Panc1 (cell line): ENCODE data around the gene MTMR12. TPM values are rescaled to one million over a fixed set of nuclear protein-coding genes. Genes with fewer than 3 reads are reported as not detected.

ENCODE experiments used
- ATAC-seq: fragments of 200-7000 bp; cut with Tn5 transposase; 2 replicates; pipeline ENCODE4 v1.9.1; 2020; ENCODE audit warnings: mild to moderate bottlenecking, moderate library complexity
- BruUV-seq: library from RNA; stranded (reverse); fragments of 400-500 nt; replicated peaks from 2 replicates; lab custom pipeline; 2021; lab: Mats Ljungman, UMichigan
- CTCF ChIA-PET: fragments of 300-600 bp; sonication (Branson Sonifier 250); formaldehyde crosslinking; loops from one replicate; lab custom pipeline; 2022; ENCODE audit warnings: antibody characterized with exemption; lab: Charles Lee
- POLR2A ChIA-PET: fragments of 300-600 bp; sonication (Branson Sonifier 250); formaldehyde crosslinking; loops from one replicate; lab custom pipeline; 2022; ENCODE audit warnings: antibody characterized with exemption; lab: Charles Lee
- DNase-seq: peaks from one replicate; pipeline ENCODE4 v3.0.0-alpha.2; 2010; ENCODE audit warnings: low read depth, low spot score
- H3K27ac ChIP-seq: 2 replicates; pipeline ENCODE4 v1.5.1; 2011; ENCODE audit warnings: mild to moderate bottlenecking, low read length, inconsistent platforms
- H3K27me3 ChIP-seq: fragments of 200-500 bp; sonication (Bioruptor generic); 2 replicates; pipeline ENCODE4 v1.6.0; 2014; ENCODE audit warnings: low read length, inconsistent platforms; ENCODE audit not compliant: control insufficient read depth, insufficient read depth
- H3K36me3 ChIP-seq: fragments of 200-500 bp; sonication (Bioruptor generic); 2 replicates; pipeline ENCODE4 v1.5.1; 2014; ENCODE audit warnings: inconsistent platforms, mild to moderate bottlenecking, low read length, moderate library complexity; ENCODE audit not compliant: control insufficient read depth, insufficient read depth
- H3K4me1 ChIP-seq: 2 replicates; pipeline ENCODE4 v1.5.1; 2011; ENCODE audit warnings: inconsistent platforms, mild to moderate bottlenecking, low read length, moderate library complexity; ENCODE audit not compliant: control insufficient read depth, insufficient read depth
- H3K4me3 ChIP-seq, 2 experiments: 2 replicates each; pipeline ENCODE4 v1.5.1; 2011 to 2012; ENCODE audit warnings: low read depth in 2 of 2, low read length in 2 of 2, mild to moderate bottlenecking in 2 of 2, inconsistent platforms in 1 of 2, moderate library complexity in 1 of 2
- H3K9me3 ChIP-seq: fragments of 200-500 bp; sonication (Bioruptor generic); 2 replicates; pipeline ENCODE4 v1.5.1; 2014; ENCODE audit warnings: low read depth, mild to moderate bottlenecking, inconsistent platforms, low read length, moderate library complexity; ENCODE audit not compliant: control insufficient read depth, insufficient read depth
- POLR2AphosphoS5 ChIP-seq: IDR thresholded peaks from 2 replicates; pipeline ENCODE4 v1.6.1; 2012; ENCODE audit warnings: mild to moderate bottlenecking, low read depth, low read length, moderate library complexity
- REST ChIP-seq, 2 experiments: IDR thresholded peaks; 2 replicates each; pipeline ENCODE4 v1.6.1; 2011 to 2012; ENCODE audit warnings: low read depth in 2 of 2, control low read depth in 1 of 2, low read length in 1 of 2, mild to moderate bottlenecking in 1 of 2, moderate library complexity in 1 of 2; ENCODE audit not compliant: insufficient read depth in 1 of 2
- SIN3A ChIP-seq: IDR thresholded peaks from 2 replicates; pipeline ENCODE4 v1.6.1; 2012; ENCODE audit warnings: low read depth, mild to moderate bottlenecking, low read length, moderate library complexity, borderline replicate concordance; ENCODE audit not compliant: insufficient read depth
- TCF7L2 ChIP-seq: IDR thresholded peaks from 2 replicates; pipeline ENCODE4 v1.6.1; 2011; ENCODE audit warnings: mild to moderate bottlenecking, low read depth, low read length, inconsistent platforms
- in situ Hi-C: cut with HindIII; loops from 2 replicates; pipeline ENCODE4 v1.10.0; 2016; ENCODE audit warnings: low sequenced_read_pairs, low pct_unique_long_range_greater_than_20kb
- intact Hi-C: fragments of 100-400 bp; cut with micrococcal nuclease; formaldehyde crosslinking; loops from one replicate; pipeline ENCODE4 v1.10.0; 2022; ENCODE audit not compliant: unreplicated experiment
- total RNA-seq: library from RNA; stranded (reverse); gene quantifications from one replicate; pipeline ENCODE4 v1.2.1, GENCODE V29; 2021; ENCODE audit not compliant: unreplicated experiment
- TF ChIP-seq, protein P1 (sequence below): fragments of 450-650 bp; IDR thresholded peaks from 2 replicates; pipeline ENCODE4 v1.5.1; 2017; ENCODE audit warnings: mild to moderate bottlenecking

Gene MTMR12
- total RNA-seq, 1 experiment from 2014 or later = 42.4 TPM

DNA sequence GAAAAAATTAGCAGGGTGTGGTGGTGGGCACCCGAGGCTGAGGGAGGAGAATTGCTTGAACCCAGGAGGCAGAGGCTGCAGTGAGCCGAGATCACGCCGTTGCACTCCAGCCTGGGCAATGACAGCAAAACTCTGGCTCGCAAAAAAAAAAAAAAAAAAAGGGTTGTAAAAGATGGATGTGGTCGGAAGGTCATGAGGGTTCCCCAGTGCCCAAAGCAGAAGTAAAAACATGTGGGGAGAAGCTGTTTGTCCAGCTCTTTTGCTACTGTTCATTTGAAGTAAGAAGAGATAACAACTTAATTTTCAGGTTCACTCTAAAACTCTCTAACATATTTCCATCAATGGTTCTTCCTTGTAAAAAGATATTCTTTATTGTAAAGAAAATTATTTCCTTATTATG is 81.5 kb downstream of the MTMR12 start:
- no peaks in the 10 kb centered on the region for H3K9me3 ChIP-seq
- ATAC-seq = no peak
- H3K27me3 ChIP-seq = no peaks in the 10 kb centered on the region
- TF ChIP-seq, protein P1, sequence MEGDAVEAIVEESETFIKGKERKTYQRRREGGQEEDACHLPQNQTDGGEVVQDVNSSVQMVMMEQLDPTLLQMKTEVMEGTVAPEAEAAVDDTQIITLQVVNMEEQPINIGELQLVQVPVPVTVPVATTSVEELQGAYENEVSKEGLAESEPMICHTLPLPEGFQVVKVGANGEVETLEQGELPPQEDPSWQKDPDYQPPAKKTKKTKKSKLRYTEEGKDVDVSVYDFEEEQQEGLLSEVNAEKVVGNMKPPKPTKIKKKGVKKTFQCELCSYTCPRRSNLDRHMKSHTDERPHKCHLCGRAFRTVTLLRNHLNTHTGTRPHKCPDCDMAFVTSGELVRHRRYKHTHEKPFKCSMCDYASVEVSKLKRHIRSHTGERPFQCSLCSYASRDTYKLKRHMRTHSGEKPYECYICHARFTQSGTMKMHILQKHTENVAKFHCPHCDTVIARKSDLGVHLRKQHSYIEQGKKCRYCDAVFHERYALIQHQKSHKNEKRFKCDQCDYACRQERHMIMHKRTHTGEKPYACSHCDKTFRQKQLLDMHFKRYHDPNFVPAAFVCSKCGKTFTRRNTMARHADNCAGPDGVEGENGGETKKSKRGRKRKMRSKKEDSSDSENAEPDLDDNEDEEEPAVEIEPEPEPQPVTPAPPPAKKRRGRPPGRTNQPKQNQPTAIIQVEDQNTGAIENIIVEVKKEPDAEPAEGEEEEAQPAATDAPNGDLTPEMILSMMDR = no peak
- TF ChIP-seq REST (IDR thresholded peaks at IDR 0.05; ENCODE audit: insufficient read depth in 1 of 2, low read depth in 2 of 2, low read length in 1 of 2) (no peak), SIN3A (no peak), TCF7L2 (no peak), POLR2AphosphoS5 (no peak)
- peaks cover 15% of the 10 kb centered on the region for H3K4me1 ChIP-seq
- intact Hi-C loops = no loop called here
- ChIA-PET CTCF (interaction anchor here (0.5 kb wide), 1 partner anchor 97 kb away, joined by 5 read pairs; no protein-coding TSS in a partner anchor), POLR2A (interaction anchor here (0.7 kb wide), 1 partner anchor 30 kb away, joined by 10 read pairs; no protein-coding TSS in a partner anchor)
- in situ Hi-C loops = no loop called here
- no peak overlapping the region for H3K27ac ChIP-seq
- H3K4me3 ChIP-seq = no peak overlapping the region
- BruUV-seq = no TSS peak
- DNase-seq = no peak
- H3K36me3 ChIP-seq = no peaks in the 10 kb centered on the region; the same call in 1 of the 2 replicates

DNA sequence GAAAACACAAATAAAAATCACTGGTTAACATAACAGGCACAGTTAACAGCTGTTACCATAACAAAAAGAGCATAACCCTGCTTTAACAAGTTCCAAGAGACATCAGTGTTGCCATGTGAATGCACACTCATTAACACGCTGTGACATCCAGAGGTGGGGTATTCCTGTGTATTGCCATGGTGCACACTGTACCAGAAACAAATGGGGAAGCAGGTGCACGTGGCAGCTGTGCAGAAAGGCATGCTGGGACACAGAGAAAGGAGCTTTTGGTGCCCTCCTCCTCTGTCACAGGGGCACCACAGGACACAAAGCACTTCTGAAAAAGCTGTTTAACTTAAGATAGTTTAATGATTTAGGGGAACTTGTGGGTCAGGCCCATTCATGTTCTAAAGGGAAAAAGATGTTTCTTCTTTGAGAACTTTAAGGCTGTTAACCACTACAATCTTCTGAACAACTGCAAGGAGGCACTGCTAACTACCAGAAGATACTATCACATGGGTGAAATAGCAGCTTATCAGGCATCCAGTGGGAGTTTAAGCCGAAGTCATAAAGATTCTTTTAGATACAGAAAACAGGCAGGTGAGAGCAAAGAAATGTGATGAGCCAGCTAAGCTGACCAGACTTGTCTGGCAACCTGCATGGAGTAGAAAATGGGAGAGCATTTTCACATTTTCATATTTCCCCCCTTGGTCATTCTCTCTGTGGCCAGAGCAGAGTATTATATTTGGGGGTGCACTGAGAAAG is 82.2 kb downstream of the MTMR12 start:
- CTCF ChIA-PET = interaction anchor here (0.5 kb wide), 1 partner anchor 54 kb away, joined by 3 read pairs; no protein-coding TSS in a partner anchor
- H3K27ac ChIP-seq = no peak overlapping the region
- TF ChIP-seq POLR2AphosphoS5 (no peak), REST (IDR thresholded peaks at IDR 0.05; ENCODE audit: insufficient read depth in 1 of 2, low read depth in 2 of 2, low read length in 1 of 2) (no peak), TCF7L2 (no peak), SIN3A (no peak)
- TF ChIP-seq, protein P1 = no peak
- no peaks in the 10 kb centered on the region for H3K9me3 ChIP-seq
- ATAC-seq (no peak), DNase-seq (no peak)
- peaks cover 15% of the 10 kb centered on the region for H3K4me1 ChIP-seq
- no TSS peak for BruUV-seq
- intact Hi-C loops = no loop called here
- no peaks in the 10 kb centered on the region for H3K27me3 ChIP-seq
- no peak overlapping the region for H3K4me3 ChIP-seq
- H3K36me3 ChIP-seq = no peaks in the 10 kb centered on the region; the same call in 1 of the 2 replicates
- in situ Hi-C loops = no loop called here
- POLR2A ChIA-PET = no interaction called here
